GM23338 (cell line): ENCODE results near the gene SRGAP3.

Source experiments
- JUNB ChIP-seq: IDR thresholded peaks from one replicate; pipeline ENCODE4 v1.6.1; 2016; ENCODE audit warnings: antibody characterized with exemption; ENCODE audit not compliant: unreplicated experiment
- POLR2AphosphoS5 ChIP-seq: IDR thresholded peaks from 2 replicates; pipeline ENCODE4 v1.6.1; 2016; ENCODE audit warnings: antibody characterized with exemption, low read depth
- TF ChIP-seq, protein P1 (sequence below), 2 experiments: fragments of 200-600 bp in 1 of 2; sonication (generic) in 1 of 2; conservative IDR thresholded peaks; 2 replicates each; pipeline versions ENCODE4 v1.5.1 to v1.6.1; 2016 to 2017; ENCODE audit warnings: antibody characterized with exemption in 2 of 2, low read depth in 2 of 2, mild to moderate bottlenecking in 2 of 2, moderate library complexity in 1 of 2
- TF ChIP-seq, protein P2 (sequence below): IDR thresholded peaks from 2 replicates; pipeline ENCODE4 v1.6.1; 2016; ENCODE audit warnings: antibody characterized with exemption

DNA sequence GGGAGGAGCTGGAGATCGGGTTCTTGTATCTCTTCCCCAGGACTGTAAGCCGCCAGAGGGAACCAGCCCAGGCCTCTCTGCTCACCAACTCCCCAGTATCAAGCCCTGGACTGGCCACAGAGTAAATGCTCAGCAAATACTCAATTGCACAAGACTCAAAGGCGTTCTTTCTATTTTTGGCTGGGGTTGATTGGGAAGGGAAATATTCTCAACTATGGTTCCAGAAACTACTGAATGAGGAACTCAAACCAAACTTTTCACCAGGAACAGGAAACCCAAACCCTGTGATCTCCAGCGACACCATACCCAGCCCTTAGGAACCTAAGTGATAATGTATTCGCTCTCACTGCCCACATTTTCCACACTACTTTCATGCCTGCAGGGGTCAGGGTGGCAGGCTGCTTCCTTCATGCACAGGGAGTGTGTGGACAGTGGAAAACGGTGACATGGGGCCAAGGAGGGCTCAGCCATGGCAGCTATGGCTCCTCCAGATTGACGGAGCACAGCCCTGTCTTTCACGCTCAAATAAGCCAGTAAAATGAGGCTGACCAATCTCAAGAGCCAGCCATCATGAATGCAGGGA is 161.5 kb downstream of the SRGAP3 start:
- TF ChIP-seq POLR2AphosphoS5 = no peak
- TF ChIP-seq, protein P1, sequence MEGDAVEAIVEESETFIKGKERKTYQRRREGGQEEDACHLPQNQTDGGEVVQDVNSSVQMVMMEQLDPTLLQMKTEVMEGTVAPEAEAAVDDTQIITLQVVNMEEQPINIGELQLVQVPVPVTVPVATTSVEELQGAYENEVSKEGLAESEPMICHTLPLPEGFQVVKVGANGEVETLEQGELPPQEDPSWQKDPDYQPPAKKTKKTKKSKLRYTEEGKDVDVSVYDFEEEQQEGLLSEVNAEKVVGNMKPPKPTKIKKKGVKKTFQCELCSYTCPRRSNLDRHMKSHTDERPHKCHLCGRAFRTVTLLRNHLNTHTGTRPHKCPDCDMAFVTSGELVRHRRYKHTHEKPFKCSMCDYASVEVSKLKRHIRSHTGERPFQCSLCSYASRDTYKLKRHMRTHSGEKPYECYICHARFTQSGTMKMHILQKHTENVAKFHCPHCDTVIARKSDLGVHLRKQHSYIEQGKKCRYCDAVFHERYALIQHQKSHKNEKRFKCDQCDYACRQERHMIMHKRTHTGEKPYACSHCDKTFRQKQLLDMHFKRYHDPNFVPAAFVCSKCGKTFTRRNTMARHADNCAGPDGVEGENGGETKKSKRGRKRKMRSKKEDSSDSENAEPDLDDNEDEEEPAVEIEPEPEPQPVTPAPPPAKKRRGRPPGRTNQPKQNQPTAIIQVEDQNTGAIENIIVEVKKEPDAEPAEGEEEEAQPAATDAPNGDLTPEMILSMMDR (conservative IDR thresholded peaks at IDR 0.05; ENCODE audit: low read depth in 2 of 2) = no peak
- TF ChIP-seq, protein P2, sequence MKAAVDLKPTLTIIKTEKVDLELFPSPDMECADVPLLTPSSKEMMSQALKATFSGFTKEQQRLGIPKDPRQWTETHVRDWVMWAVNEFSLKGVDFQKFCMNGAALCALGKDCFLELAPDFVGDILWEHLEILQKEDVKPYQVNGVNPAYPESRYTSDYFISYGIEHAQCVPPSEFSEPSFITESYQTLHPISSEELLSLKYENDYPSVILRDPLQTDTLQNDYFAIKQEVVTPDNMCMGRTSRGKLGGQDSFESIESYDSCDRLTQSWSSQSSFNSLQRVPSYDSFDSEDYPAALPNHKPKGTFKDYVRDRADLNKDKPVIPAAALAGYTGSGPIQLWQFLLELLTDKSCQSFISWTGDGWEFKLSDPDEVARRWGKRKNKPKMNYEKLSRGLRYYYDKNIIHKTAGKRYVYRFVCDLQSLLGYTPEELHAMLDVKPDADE = no peak
- TF ChIP-seq JUNB = no peak
